NCI-H1930 (cell line): ENCODE results near the gene OPN3.
"Not testable (repeated sequence)": the region's sequence is repeated elsewhere in the genome, so short reads cannot be mapped to it uniquely, and the experiment has no call there.

Experiments used
- DNase-seq, 2 experiments: peaks; one replicate each; lab custom pipeline; 2025; lab: John Stamatoyannopoulos, UW

The OPN3 gene

GRCh38 chr1:241640149-241640866 lies at the start of gene OPN3, which contains the start of gene CHML:
Gene OPN3, minus strand, starts transcription at chr1:241640369. Its CDS starts 115 bp downstream, at chr1:241640254.
Gene CHML, minus strand, starts transcription at chr1:241640369. Its CDS starts 4,603 bp downstream, at chr1:241635766.
- peak; percentile 83 to 96 for DNase-seq

GRCh38 chr1:241688940-241689368 lies 48.8 kb upstream of the OPN3 start:
- DNase-seq = no peak

- DNase-seq = no peak
Observed at GRCh38 chr1:241684108-241684507, 43.9 kb upstream of the OPN3 start.

GRCh38 chr1:241682921-241683320 lies 42.8 kb upstream of the OPN3 start:
- DNase-seq = no peak

- DNase-seq = not testable (repeated sequence)
Observed at GRCh38 chr1:241681861-241682448, 41.8 kb upstream of the OPN3 start.

GRCh38 chr1:241679961-241680360 lies 39.8 kb upstream of the OPN3 start:
- DNase-seq = no peak

- no peak for DNase-seq
Observed at GRCh38 chr1:241679404-241679803, 39.2 kb upstream of the OPN3 start.

GRCh38 chr1:241678536-241678935 lies 38.4 kb upstream of the OPN3 start:
- no peak for DNase-seq

GRCh38 chr1:241677201-241677600 lies 37.0 kb upstream of the OPN3 start:
- DNase-seq = no peak

- no peak for DNase-seq
Observed at GRCh38 chr1:241675983-241676382, 35.8 kb upstream of the OPN3 start.

- no peak for DNase-seq
Observed at GRCh38 chr1:241674805-241675384, 34.7 kb upstream of the OPN3 start.

GRCh38 chr1:241672301-241672700 lies 32.1 kb upstream of the OPN3 start:
- no peak for DNase-seq

GRCh38 chr1:241666419-241666818 lies 26.2 kb upstream of the OPN3 start:
- DNase-seq = no peak

GRCh38 chr1:241660424-241660972 lies 20.3 kb upstream of the OPN3 start:
- no peak for DNase-seq

- not testable (repeated sequence) for DNase-seq
Observed at GRCh38 chr1:241659016-241659415, 18.8 kb upstream of the OPN3 start.

- no peak for DNase-seq
Observed at GRCh38 chr1:241658081-241658793, 18.1 kb upstream of the OPN3 start.

- DNase-seq = no peak
Observed at GRCh38 chr1:241654641-241655040, 14.5 kb upstream of the OPN3 start.

GRCh38 chr1:241654019-241654418 lies 13.8 kb upstream of the OPN3 start:
- DNase-seq = no peak

GRCh38 chr1:241652012-241652411 lies 11.8 kb upstream of the OPN3 start, which contains the start of gene WDR64:
Gene WDR64, plus strand, starts transcription at chr1:241652281. Its CDS starts 204 bp downstream, at chr1:241652485.
- DNase-seq = no peak

- no peak for DNase-seq
Observed at GRCh38 chr1:241648159-241648558, 8.0 kb upstream of the OPN3 start.

- DNase-seq = no peak
Observed at GRCh38 chr1:241647658-241648057, 7.5 kb upstream of the OPN3 start.

GRCh38 chr1:241646201-241646600 lies 6.0 kb upstream of the OPN3 start:
- no peak for DNase-seq
